KG1 (cell line): Measurements from ENCODE around the gene ACTN4.
"Not testable (repeated sequence)": the region's sequence is repeated elsewhere in the genome, so short reads cannot be mapped to it uniquely, and the experiment has no call there.

Experiments
- DNase-seq: peaks from one replicate; lab custom pipeline; 2025; lab: John Stamatoyannopoulos, UW

ACTN4 gene

GRCh38 chr19:38647368-38647965 lies at the start of gene ACTN4:
Gene ACTN4, plus strand, starts transcription at chr19:38647649. Its CDS starts 97 bp downstream, at chr19:38647746.
- DNase-seq: peak; percentile 84

GRCh38 chr19:38599722-38600121 lies 47.7 kb upstream of the ACTN4 start:
- no peak for DNase-seq

GRCh38 chr19:38602856-38603255 lies 44.6 kb upstream of the ACTN4 start:
- not testable (repeated sequence) for DNase-seq

DNA sequence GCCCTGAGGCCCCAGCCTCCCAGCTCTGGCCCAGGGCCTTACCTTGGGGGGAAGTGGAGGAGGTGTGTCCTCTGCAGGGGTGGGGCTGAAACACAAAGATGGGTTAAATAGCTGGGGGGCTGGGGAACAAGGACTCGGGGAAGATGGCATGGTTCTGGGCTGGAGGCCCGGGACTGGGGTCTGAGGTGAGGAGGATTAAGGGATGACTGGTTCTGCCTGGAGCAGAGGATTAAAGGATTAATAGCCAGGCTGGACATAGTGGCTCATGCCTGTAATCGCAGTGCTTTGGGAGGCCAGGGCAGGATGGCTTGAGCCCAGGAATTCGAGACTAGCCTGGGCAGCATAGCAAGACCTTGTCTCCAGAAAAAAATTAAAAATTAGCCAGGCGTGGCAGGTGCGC lies 41.3 kb upstream of the ACTN4 start:
- DNase-seq: no peak

DNA sequence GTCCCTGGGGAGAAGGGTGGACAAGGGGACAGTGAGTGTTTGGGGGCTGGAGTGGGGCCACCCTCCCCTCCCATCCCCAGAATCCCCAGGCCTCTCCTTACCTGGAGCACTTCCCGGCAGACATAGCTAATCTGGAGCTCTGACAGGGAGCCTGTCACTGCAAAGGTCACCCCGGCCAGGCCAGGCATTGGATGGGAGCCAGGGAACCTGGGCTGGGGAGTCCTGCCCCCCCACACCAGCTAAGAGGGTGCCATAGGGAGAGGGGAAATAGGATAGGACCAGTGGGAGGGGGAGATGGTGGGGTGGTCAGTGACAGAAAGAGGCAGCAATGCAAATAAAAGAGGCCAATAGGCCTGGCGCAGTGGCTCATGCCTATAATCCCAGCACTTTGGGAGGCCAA lies 33.2 kb upstream of the ACTN4 start:
- no peak for DNase-seq

GRCh38 chr19:38615007-38615581 lies 32.4 kb upstream of the ACTN4 start:
- DNase-seq: no peak

DNA sequence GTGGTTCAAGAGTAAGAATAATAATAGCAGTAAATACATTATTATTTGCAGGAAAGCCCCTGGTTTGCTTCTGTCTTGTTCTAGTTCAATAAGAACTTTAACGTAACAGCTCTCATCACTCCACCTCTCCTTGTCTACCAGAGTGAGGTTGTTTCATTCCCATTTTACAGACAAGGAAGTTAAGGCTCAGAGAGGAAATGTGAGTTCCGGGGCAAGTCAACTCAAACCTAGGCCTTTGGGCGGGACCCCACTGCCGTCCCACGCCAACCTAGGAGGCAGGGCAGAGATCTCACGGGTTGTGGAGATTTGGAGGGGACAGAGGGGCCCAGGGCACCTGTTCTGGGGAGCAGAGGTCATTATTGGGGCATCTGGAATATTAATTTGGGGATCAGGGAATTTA lies 31.2 kb upstream of the ACTN4 start:
- DNase-seq: no peak

GRCh38 chr19:38617283-38617763 lies 30.1 kb upstream of the ACTN4 start:
- peak; percentile 5 for DNase-seq

DNA sequence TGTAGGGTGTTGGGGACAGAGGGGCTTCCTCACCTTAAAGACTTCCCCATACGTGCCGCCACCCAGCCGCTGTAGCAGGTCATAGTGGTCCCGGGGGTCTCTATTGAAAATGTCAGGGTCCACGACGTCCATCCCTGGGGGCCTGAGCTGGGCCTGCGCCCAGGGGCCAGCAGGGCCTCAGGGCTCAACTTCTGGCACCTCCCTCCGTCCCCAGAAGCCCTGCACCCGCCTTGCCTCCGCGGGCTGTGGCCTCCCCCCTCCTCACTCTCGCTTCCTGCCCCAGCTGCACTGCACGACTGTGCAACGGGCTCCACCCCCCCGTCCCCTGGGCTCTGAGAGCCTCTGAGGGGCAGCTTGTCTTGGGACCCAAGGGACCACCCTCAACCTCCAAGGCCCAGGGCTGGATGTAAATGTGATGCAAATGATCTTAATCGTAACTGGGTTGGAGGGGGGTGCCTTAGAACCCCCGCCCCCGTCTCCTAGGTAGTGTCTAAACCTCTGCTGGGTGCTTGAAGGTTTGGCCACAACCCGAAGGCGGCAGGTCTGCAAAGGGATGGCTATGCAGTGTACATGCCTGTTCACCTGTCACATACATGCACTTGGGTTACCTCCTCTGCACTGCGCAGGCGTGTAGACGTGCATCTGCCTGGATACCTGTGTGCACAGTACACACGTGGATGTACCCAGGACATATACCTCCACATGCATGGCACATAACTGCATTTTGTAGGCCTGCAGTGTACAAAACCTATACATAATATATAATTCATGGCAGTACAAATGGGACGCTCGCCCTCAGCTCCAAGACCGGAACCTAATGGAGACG lies 29.5 kb upstream of the ACTN4 start, which contains the start of gene MAP4K1:
Gene MAP4K1 (minus strand): TSS at position 190 of the 826 bp plus-strand sequence. CDS start 58 bp downstream, at position 132.
- peak; percentile 46 for DNase-seq

- peak; percentile 88 for DNase-seq
Observed at GRCh38 chr19:38618590-38619360, 28.7 kb upstream of the ACTN4 start, which contains the start of gene EIF3K. Gene EIF3K, plus strand, starts transcription at chr19:38619188. Its CDS starts 81 bp downstream, at chr19:38619269.

DNA sequence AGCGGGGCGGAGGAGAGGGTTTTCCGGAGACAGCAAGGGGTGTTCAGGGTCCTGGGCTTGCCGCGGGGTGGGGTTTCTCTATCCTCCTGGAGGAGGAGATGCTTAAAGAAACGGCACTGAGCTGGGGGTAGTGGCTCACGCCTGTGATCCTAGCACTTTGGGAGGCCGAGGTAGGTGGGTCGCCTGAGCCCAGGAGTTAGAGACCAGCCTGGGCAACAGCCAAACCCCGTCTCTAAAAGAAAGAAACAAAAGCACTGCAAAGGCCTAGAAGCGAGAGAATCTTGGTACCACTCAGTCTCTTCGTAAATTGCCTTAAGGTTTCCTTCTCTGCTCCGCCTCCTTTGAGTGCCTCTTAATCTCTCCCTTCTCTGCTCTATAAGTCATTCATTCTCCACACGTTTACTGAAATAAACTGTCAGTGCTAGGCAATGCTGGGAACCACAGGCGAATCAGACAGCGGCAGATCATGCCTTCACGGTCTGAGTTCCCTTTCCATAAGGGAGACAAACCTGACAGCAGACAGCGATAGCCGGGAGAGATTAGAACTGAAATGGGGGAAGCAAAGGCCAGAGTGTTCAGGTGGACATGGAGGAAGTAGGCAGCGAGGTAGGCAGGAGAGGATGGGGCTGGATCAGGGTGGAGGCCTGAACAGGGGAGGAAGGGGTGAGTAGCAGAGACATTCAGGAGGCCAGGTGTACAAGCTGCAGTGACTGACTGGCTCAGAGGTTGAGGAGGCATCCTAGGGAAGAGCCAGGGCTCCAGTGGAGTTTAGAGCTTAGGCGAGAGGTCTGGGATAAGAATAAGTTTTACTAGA lies 27.9 kb upstream of the ACTN4 start:
- DNase-seq: no peak

DNA sequence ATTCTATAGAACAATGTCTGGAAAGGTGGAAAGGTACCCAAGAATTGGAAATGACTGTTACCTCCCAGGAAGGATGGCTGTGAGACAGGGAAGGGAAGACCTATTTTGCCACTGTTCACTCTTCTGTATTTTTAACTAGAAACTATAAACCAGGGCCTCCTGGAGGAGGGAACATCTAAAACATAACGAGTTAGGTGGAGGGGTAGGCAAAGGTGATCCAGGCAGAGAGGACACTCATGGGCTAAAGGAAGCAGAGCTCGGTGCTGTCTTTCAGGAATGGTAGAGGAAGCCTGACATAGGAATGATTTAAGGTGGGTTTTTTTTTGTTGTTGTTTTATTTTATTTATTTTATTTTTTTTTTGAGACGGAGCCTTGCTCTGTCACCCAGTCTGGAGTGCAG lies 22.6 kb upstream of the ACTN4 start:
- DNase-seq: no peak

GRCh38 chr19:38626401-38626800 lies 21.0 kb upstream of the ACTN4 start:
- DNase-seq: no peak

- DNase-seq: no peak
Observed at GRCh38 chr19:38629568-38629967, 17.9 kb upstream of the ACTN4 start.

DNA sequence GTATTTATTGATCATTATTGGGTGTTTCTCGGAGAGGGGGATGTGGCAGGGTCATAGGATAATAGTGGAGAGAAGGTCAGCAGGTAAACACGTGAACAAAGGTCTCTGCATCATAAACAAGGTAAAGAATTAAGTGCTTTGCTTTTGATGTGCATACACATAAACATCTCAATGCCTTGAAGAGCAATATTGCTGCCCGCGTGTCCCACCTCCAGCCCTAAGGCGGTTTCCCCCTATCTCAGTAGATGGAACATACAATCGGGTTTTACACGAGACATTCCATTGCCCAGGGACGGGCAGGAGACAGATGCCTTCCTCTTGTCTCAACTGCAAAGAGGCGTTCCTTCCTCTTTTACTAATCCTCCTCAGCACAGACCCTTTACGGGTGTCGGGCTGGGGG lies 16.1 kb upstream of the ACTN4 start:
- not testable (repeated sequence) for DNase-seq

GRCh38 chr19:38631811-38632475 lies 15.5 kb upstream of the ACTN4 start:
- not testable (repeated sequence) for DNase-seq

DNA sequence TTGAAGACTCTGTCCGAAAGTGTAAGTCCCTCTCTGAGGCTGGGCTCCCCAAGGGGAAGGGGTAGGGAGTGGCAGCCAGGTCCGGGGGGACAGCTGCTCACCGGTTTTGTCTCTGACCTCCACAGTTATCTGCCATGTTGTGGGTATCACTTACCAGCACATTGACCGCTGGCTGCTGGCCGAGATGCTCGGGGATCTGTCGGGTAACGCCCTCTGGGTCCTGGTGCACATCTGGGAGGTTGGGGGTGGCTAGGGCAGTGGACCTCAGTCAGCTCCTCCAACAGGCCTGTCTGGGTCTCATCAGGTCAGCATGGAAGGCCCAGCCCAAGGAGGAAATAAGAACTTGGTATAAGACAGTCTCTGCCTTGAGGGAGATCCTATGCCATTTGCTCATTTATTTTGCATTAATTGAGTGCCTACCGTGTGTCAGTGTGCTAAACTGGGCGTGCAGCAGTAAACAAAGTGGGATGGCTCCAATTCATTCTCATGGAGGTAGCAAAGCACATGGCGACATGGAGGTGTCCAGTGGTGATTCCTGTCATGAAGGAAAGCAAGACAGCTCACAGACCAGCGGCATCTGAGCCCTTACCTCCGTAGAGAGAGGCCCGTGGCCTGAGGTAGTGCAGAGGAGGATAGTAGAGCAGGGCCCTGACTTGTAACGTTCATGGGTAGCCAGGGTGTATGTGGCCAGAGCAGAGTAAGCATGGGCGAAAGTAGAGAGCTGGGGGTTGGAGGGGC lies 14.8 kb upstream of the ACTN4 start:
- DNase-seq: no peak

GRCh38 chr19:38634757-38635482 lies 12.5 kb upstream of the ACTN4 start:
- peak; percentile 13 for DNase-seq
